Left renal cortex interstitium (tissue), 4 donors: ENCODE measurements around the gene PEX7. TPM values are rescaled to one million over a fixed set of nuclear protein-coding genes. Genes with fewer than 3 reads are reported as not detected.
"Not testable (repeated sequence)": the region's sequence is repeated elsewhere in the genome, so short reads cannot be mapped to it uniquely, and the experiment has no call there.

Source experiments
- DNase-seq, 4 donors: peaks; one replicate each; pipeline ENCODE4 v3.0.0-alpha.2; 2013; ENCODE audit warnings: low read depth in 4 of 4, low spot score in 2 of 4, missing footprints in 1 of 4
- polyA plus RNA-seq, 4 donors: library from polyadenylated mRNA; unstranded; fragments of 120-200 nt; gene quantifications; one replicate each; pipeline ENCODE4 v1.2.1, GENCODE V29; 2013; ENCODE audit not compliant: insufficient read length in 4 of 4

PEX7 gene
- polyA plus RNA-seq, 4 donors, result 11.4 to 15.8 (median 13.8) TPM

DNA sequence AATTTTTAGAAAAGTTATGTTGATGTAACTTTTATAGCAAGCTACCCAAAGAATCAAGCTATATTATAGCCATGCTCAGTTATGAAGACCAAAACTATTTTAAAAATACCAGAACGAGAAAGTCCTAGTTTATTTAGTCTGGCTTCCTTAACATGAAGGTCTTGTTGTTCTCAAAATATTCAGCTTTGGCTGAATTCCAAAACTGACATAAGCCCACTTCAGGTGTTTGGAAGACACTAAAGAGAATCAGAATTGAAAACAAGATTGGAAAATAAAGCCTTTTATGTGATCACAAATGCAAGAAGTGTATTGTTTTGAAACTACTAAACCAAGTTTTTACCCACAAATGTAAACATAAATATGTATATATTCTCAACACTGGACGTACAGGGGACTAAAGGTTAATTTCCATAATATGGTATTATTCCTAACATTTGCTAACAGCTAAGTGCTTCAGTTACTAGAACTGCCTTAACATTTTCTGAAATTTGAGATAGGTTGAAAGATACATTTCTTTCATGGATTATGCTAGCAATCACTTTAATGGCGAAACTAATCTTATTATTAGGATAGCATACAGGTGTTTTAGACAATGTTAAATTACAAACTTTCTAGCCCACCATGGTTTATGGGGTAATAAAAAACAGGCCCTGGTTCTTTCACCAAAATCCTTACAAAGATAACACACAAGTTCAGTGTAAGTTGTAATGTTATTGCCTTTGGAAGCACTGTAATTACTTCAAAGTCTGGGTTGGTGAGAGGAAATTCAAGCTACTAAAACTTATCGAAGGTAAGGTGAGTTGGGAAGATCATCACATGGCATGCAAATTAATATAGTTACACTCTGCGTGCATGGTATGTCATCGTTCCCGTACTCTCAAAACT is 31.7 kb upstream of the PEX7 start:
- DNase-seq, result no peak

DNA sequence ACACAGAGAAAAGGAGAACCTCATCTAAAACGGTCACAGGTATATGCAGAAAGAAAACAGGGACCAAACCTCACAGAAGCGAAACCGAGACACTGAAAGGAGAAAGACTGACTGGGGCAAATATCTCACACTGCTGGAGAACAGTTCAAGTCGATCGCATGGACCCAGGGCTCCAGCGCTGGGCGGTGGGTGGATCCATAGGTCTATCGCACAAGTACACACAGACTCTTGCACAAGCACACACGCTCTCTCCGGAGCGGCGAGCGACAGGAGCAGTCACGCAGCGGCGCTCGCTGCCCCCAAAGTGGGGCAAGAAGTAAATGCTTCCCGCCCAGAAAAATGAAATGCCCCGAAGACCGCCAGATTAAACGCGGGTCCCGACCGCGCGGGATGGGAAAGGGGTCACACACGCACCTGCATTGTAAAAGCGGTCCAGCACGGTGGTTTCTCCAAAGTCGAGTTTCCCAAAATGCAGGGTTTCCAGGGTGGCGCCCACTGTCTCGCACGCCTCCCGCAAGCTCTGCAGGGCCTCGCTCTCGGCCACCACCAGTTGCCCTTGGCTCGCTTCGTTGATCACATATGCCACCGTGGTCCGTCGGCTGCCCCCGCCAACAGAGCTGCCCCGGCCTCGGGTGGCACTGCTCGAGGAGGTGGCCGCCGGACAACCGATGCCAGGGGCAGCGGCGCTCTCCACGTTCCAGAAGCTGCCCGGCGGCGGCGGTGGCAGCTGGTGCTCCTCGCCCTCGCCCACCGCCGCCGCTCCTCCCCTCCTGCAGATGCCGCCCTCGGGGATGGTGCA is 30.9 kb upstream of the PEX7 start:
- peak in 1 of 4 donors; percentile 48 for DNase-seq

DNA sequence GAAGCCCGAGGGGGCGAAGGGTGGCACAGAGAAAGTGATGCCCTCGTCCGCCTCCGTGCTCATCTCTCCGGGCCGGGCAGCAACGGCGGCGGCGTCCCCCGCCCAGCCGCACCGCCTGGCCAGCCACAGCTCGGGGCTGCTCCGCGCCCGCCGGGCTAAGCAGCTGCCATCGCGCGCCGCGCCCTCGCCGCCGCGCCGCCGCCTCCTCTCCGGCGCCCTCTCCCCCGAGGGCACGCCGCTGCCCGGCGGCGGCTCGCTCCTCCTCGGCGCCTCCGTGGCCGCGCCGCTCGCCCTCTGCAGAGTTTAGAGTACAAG is 30.3 kb upstream of the PEX7 start:
- no peak for DNase-seq

DNA sequence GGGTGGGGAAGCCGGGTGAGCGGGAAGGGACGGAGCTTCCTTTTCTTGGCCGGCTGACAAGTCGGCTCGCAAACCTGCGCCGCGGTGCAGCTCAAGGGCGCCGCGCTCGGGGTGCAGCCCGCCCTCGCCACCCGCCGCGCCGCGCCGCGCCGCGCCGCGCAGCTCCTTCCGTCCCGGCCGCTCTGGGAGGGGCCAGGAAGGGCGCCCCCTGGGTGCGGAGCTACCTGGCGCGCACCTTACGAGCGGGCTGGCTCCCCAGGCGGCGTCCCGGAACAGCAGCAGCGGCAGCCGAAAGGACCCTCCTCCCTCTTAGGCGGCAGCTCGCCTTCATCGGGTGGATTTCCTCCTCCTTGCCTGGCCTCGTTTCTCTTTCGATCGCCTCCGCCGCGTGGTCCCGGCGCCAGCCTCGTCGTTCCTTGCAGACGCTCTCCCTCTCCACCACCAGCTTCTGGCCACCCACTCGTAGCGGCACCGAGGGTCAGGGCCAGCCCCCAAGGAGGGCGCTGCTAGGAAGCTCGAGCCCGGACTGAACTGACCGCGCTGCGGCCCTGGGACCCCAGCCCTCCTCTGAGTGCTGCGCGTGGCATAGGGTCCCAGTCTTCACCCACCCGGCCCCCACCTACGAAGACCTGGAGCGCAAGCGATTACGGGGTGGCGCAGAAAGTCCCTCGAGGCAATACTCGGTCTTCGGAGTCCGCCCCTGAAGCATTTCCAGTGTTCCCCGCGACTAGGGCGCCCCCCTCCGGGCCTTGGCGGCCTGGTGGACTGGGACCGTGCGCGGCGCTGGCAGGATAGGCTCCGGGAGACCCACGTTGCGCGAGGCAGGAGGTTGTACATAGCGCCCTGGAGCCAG is 29.8 kb upstream of the PEX7 start, which contains the start of gene MAP3K5:
Gene MAP3K5, minus strand, starts transcription at position 68 of the 853 bp plus-strand sequence. CDS start 320 bp downstream, outside the sequence.
- DNase-seq, result peak; percentile 69 to 81 (median 72)

DNA sequence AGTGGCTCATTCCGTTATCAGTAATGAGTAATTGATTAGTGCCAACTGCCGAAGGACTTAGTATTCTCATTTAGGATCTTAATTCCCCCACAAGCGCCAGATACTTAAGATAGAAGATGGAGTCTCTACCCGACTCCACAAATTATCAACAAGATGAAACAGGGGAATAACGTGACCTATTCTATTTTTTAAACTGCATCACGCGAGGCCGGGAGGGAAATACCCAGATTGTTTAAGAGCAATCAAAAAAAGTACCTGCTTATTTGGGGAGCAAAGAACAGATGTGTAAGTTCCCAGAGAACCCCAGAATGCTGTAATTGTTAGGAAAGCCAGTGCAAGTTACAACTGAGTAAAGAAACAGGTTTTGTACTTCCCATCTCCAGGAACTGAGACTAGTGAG is 29.0 kb upstream of the PEX7 start:
- no peak for DNase-seq

DNA sequence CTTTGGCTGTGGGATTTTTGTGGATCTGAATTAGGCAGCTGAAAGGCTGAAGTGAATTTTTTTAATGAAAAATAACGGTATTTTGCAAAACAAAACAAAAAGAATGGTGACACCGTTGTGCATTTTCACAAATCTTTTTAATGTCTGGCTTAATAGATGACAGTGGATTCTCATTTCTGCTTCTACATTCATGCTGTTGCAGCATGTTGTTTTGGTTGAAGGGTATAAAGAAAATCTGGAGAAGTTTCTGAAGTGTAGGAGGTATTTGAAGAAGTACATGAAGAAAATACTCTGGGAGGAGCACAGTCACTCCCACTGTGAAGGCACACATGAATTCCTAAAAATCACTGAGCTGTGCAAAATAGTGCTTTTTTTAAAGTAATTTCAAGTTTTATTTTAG is 27.0 kb upstream of the PEX7 start:
- DNase-seq, result no peak

DNA sequence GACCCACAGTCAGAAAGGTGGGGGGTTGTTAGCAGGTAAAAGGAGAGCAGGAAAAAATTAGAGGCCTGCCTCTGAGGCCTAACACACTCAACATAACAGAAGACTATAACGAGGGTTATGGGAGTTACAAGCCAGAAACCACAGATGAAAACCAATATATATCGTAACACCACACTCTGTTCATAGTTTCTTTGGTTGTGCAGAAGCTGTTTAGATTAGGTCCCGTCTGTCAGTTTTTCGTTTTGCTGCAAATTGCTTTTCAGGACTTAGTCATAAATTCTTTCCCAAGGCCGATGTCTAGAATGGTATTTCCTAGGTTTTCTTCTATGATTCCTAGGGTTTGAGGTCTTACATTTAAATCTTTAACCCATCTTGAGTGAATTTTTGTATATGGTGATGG is 26.4 kb upstream of the PEX7 start:
- no peak for DNase-seq

DNA sequence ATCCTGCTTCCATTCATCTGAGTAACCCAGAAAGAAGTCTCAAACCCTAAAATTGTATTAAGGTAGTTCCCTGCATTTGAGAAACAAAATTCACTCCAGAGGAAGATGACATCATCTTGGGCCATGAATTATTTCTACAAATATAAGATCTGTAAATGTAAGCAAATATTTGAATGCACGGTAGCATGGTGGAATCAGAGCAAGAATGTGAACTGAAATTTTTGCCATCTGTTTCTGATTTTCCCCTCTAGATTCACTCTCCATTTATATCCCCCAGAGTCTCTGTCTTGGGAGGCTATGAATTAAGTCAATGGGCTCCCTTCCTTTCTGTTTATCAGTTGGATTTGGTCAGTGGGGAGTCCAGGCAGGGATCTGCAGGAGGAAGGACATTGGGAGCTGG is 24.3 kb upstream of the PEX7 start:
- DNase-seq, result no peak

DNA sequence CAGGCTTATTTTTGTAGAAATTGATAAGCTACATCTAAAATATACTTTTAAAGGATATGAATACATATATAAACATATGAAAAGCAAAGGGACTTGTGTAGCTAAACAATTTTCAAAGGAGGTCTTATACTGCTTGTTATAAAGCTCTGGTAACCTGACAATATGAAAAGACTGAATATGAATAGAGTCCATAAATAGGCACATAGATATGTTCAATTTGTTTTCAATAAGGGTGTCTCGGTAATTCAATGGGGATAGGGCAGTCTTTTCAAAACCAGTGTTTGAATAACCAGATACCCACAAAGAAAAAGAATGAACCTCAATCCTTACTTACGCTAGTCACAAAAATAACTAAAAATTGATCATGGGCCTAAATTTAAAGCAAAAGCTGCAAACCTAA is 20.8 kb upstream of the PEX7 start:
- DNase-seq, result no peak

DNA sequence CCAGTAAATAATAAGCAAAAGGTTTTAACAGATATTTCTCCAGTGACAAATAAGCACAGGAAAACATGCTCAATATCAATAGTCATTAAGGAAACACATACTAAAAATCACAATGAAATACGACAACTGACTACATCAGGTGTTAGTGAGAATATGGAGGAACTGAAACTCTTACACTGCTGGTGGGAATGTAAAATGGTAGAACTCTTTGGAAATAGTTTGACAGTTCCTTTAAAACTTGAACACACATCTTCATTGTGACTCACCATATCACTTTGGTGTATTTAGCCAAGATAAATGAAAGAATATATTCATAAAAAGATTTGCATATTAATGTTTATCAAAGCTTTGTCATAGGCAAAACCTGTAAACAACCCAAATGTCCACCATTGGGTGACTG is 18.8 kb upstream of the PEX7 start:
- no peak for DNase-seq

DNA sequence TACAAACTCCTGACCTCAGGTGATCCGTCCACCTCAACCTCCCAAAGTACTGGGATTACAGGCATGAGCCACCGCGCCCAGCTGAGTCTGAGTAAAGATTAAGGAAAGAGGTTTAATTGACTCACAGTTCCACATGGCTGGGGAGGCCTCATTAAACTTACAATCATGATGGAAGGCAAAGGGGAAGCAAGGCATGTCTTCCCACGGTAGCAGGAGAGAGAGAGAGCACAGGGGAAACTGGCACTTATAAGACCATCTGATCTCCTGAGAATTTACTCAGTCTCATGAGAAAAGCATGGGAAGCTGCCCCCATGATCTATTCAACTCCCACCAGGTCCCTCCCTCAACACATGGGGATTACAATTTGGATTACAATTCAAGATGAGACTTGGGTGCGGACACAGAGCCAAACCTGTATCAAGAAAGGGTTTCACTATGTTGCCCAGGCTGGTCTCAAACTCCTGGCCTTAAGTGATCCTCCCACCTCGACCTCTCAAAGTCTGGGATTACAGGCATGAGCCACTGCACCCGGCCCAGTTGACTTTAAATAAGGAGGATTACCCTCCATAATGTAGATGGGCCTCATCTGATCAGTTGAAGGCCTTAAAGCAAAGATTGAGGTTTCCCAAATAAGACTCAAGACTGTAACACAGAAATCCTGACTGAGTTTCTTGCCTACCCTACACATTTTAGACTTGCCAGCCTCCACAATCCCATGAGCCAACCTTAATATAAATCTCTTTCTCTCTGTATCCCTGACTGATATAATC is 13.1 kb upstream of the PEX7 start:
- DNase-seq, result no peak

DNA sequence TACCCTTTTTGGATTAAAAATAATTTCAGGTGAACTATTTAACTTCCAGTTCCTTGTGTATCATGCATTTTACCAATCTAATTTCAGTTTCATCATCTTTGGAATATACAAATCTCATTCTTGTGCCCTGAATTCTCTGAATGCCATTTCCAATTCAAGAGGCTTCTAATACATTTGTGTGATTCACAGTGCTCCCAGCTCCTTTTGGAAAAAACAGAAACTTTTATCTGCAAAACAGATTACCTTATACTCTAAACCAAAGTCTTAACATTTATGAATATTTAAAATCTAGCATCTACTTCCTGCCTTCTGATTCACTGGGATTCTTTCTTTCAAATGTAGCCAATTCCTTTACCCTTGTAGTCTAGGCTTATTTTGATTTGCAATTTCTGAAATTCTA is 11.1 kb upstream of the PEX7 start:
- no peak for DNase-seq

DNA sequence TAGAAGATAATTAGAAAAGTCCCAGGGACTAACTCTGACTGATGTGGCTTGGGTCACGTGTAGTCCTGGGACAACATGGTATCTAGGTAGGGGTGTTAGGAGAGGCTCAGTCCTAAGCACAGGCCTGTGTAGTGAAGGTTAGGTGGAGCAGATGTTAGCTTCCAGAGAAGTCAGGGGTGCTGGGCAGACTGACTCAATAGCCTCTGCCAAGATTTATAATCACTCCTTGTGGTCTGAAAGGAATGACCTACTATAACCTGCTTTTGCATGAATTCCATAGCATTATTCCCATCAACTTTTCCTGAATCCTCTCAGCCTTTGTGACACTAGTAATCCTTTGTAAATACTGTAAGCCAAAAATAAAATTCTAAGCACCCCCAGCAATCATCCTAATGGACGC is 10.2 kb upstream of the PEX7 start:
- no peak for DNase-seq

DNA sequence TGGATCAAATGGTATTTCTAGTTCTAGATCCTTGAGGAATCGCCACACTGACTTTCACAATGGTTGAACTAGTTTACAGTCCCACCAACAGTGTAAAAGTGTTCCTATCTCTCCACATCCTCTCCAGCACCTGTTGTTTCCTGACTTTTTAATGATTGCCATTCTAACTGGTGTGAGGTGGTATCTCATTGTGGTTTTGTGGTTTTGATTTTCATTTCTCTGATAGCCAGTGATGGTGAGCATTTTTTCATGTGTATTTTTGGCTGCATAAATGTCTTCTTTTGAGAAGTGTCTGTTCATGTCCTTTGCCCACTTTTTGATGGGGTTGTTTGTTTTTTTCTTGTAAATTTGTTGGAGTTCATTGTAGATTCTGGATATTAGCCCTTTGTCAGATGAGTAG is 6.8 kb upstream of the PEX7 start:
- DNase-seq, result not testable (repeated sequence)

DNA sequence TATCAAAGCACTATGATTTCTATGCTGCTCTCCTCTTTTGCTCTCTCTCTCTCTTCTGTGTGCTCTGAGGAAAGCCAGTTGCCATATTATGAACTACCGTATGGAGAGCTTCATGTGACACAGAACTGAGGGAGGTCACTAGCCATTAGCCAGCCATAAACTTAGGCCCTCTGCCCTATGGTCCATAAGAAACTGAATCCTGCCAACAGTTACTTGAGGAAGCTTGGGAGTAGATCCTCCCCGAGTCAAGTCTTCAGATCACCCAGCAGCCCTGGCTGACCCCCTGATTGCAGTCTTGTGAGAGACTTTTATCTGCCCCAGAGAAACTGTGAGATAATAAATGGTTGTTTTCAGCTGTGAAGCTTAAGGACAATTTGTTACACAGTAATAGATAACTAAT is 5.7 kb upstream of the PEX7 start:
- no peak for DNase-seq

DNA sequence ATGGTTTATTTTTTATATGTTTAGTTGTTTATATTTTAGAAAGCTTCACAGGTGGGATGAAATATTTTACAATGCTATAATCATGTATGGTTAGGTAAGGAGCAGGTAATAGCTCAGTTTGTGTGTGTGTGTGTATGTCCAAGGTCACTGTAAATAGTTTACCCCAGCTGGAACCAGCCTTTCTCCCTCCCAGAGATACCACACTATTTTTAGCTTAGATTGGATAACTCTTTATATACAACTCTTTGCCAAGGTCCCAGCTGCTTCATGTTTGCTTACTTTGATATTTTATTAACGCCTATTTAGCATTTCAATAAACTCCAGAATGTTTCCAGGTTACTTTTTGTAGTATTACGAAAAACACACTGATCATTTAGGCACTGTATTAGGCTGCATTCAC is 1.8 kb upstream of the PEX7 start:
- no peak for DNase-seq

DNA sequence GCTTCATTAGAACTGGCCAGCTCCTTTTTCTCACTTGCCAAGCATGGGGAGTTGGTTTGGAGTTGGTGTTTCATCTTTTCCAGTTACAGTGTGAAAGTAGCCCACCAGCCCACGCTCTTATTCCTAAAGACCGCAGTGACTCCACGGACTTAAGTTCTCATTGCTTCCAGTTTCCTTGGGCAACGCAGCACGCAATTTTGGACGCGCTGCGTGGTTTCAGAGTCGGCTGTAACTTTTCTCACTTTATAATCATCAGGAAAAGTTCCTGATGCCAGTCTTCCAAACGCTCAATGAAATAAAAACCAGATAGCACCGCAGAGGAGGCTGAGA is 381 bp upstream of the PEX7 start:
- peak in 2 of 4 donors; percentile 42 to 75 for DNase-seq

DNA sequence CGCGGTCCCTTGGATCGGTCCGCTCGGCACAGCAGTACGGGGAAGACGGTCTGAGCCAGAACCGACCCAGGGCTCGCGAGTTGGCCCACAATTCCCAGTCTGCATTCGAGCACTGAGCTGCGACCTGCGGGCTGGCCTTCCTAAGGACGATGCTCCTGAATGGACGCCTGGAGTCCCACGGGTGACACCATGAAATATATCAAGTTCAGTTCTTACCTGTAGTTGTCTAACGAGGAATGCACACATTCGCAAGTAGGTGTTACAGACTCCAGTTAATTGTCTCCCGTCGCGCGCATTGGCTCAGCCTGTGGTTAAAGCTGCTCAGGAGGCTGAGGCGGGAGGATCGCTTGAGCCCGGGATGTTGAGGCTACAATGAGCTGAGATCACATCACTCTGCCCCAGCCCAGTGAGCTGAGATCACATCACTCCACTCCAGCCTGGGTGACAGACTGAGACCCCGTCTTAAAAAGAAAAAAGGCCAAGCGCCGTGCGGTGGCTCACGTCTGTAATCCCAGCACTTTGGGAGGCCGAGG is 802 bp downstream of the PEX7 start:
- no peak for DNase-seq

DNA sequence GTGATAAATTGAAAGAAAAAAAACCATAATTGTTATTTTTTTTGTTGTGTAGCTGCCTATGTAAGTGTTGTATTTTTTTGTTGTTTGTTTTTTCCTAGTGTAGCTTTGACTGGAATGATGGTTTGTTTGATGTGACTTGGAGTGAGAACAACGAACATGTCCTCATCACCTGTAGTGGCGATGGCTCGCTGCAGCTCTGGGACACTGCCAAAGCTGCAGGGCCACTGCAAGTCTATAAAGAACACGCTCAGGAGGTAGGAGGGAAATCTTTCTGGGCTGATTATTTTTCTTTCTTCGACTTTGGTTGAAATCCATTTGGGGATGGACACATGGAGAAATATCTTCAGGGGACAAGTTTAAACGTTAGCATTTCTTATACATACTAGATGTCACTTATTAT is 3.8 kb downstream of the PEX7 start:
- no peak for DNase-seq

DNA sequence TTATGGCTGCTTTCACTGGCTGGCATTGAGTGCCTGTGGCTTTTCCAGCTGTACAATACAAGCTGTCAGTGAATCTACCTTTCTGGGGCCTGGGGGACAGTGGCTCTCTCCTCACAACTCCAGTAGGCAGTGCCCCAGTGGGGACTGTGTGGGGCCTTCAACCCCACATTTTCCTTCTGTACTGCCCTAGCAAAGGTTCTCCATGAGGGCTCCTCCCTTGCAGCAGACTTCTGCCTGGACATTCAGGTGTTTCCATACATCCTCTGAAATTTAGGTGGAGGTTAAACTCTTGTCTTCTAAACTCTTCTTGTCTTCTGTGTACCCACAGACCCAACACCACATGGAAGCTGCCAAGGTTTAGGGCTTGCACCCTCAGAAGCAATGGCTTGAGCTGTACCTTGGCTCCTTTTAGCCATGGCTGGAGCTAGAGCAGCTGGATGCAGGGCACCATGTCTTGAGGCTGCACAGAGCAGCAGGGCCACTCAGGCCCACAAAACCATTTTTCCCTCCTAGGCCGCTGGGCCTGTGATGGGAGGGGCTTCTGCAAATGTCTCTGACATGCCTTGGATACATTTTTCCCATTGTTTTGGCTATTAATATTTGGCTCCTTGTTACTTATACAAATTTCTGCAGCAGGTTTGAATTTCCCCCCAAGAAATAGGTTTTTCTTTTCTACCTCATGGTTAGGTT is 9.6 kb downstream of the PEX7 start:
- no peak for DNase-seq
